Small intestine (tissue), 4 donors: ENCODE results near the gene ZNF639. TPM values are rescaled to one million over a fixed set of nuclear protein-coding genes. Genes with fewer than 3 reads are reported as not detected.

Source experiments
- polyA plus RNA-seq, 4 donors: library from polyadenylated mRNA; stranded (reverse) in 3 of 4; unstranded in 1 of 4; fragments of 200-250 nt in 3 of 4; fragments of 120-200 nt in 1 of 4; gene quantifications; one replicate each; pipeline versions ENCODE4 v1.2.1 to v1.2.3, GENCODE V29; 2013
- donor health status: healthy with polysubstance abuse.
- donor health status: Bipolar disorder and iron deficiency.
- donor health status: healthy.

ZNF639 gene
- polyA plus RNA-seq, 4 donors = 14.3 to 40.9 (median 17.7) TPM

Other genes with a start within 250 kb of the ZNF639 start
- gene PIK3CA, start 174.7 kb upstream of the ZNF639 start, polyA plus RNA-seq = 10 to 100 TPM in 1 of 4 donors, 1 to 10 TPM in 3; 2.2 to 18.2 (median 4.6) TPM
- 1 to 10 TPM in 3 of 4 donors, under 1 TPM in 1; 0.27 to 3.9 (median 1.5) TPM for gene KCNMB3, start 71.9 kb upstream of the ZNF639 start, polyA plus RNA-seq
- gene MFN1, start 24.7 kb downstream of the ZNF639 start, polyA plus RNA-seq = 10 to 100 TPM in 3 of 4 donors, 1 to 10 TPM in 1; 10.0 to 31.3 (median 15.4) TPM
- gene GNB4, start 128.4 kb downstream of the ZNF639 start, polyA plus RNA-seq = 1 to 10 TPM in 3 of 4 donors, under 1 TPM in 1; 0.67 to 9.7 (median 4.5) TPM
- gene ACTL6A, start 239.9 kb downstream of the ZNF639 start, polyA plus RNA-seq = 10 to 100 TPM; 31.3 to 60.1 (median 38.3) TPM